NCI-H2107 treated with DMSO at 0.1 percent for 48 hours (cell line): ENCODE measurements around the gene BRPF3.
A peak's percentile ranks its signal among the peaks of the same experiment; 100 is the strongest.

Source experiments
- DNase-seq: peaks from one replicate; lab custom pipeline; 2025; ENCODE audit not compliant: unreplicated experiment; lab: John Stamatoyannopoulos, UW

The BRPF3 gene

GRCh38 chr6:36196113-36196879 is at the start of gene BRPF3:
BRPF3 (plus strand) TSS chr6:36196744; CDS start chr6:36200323, 3,579 bp downstream.
- DNase-seq = peak; percentile 3

DNA sequence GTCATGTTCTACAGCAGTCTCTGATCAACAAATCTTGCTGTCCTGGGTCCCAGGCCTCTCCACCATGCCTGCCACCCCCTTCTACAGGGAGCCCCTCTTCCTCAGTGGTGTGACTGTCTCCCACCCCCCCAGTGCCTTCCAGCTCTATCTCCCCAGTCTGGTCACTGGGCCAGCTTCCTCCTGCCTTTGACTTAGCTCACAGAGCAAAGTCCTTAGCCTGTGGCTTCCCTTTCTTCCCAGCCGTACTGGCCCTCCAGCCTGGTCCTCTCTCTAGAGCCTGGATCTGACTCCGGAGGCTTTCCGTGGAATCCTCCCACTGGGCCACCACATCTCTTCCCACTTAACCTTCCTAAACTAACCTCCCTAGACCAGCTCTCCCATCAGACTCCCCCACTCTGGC is 49.2 kb upstream of the BRPF3 start:
- DNase-seq = no peak

- DNase-seq = no peak
Measured at GRCh38 chr6:36149476-36149875, 47.1 kb upstream of the BRPF3 start.

GRCh38 chr6:36150283-36150682 is 46.3 kb upstream of the BRPF3 start:
- DNase-seq = no peak

- no peak for DNase-seq
Measured at GRCh38 chr6:36154286-36154685, 42.3 kb upstream of the BRPF3 start.

DNA sequence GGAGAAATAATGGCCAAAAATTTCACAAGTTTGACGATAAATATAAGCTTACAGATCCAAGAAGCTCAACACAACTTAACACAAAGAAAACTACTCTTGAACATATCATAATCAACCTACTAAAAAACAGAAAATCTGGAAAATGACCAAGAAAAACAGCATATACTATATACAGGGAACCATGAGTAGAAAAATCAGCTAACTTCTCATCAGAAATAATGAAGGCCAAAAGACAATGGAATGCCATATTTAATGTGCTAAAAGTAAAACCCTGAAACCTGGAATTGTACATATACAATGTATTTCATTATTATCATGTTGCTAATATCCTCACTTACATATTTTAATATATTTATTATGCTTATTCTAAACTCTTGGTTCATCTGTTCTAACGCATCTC is 40.9 kb upstream of the BRPF3 start:
- DNase-seq = no peak

- DNase-seq = no peak
Measured at GRCh38 chr6:36160147-36160760, 36.3 kb upstream of the BRPF3 start.

DNA sequence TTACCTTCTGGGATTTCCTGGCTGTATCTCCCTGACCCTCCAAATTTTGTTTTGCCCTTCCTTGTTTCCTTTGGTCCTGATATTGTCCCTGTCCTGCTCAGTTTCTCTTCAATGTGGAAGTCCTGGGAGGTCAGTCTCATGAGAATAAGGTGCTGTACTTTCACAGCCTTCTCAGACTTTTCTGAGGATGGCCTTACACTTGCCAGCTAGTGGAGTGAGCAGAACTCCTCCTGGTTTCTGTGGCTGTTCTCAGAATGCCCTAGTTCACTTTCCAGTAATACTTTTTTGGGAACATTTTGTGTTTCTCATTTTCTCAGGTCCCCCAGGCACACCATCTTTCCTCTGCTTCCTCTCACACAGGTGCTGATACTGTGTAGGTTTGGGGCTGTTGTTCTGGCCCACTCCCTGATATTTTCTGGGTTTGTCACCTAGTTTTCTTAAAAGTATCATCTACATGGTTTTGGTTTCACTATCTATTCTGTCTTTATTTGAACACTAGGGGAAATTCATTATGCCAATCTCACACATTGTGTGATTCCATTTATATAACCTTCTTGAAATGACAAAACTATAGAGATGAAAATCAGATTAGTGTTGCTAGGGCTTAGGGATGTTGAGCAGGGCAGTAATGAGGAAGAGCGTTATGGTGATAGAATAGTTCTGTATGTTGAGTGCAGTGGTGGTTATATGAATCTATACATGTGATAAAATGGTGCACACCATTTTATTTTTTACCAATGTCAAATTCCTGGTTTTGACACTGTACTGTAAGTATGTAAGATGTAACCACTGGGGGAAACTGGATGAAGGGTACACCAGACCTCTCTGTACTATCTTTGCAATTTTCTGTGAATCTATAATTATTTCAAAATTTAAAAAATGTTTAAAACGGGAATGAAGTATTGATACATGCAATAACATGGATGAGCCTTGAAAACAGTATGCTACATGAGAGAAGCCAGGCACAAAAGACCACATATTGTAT is 27.2 kb upstream of the BRPF3 start:
- no peak for DNase-seq

- no peak for DNase-seq
Measured at GRCh38 chr6:36170704-36171103, 25.8 kb upstream of the BRPF3 start.

GRCh38 chr6:36171573-36171972 is 25.0 kb upstream of the BRPF3 start:
- DNase-seq = no peak

- DNase-seq = no peak
Measured at GRCh38 chr6:36177166-36177565, 19.4 kb upstream of the BRPF3 start.

GRCh38 chr6:36178544-36178943 is 18.0 kb upstream of the BRPF3 start:
- DNase-seq = no peak

DNA sequence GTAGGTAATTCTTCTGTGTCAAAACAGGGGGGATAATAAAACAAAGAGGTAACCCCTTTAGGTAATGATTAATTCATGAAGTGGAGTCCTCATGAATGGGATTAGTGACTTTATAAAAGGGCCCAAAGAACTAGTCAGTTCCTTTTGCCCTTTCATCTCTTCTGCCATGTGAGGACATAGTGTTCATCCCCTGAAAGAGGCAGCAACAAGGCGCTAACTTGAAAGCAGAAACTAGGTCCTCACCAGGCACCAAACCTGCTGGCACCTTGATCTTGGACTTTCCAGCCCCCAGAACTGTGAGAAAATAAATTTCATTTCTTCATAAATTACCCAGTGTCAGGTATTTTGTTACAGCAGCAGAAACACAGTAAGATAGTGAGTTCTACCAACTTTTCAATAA is 16.4 kb upstream of the BRPF3 start:
- DNase-seq = no peak

DNA sequence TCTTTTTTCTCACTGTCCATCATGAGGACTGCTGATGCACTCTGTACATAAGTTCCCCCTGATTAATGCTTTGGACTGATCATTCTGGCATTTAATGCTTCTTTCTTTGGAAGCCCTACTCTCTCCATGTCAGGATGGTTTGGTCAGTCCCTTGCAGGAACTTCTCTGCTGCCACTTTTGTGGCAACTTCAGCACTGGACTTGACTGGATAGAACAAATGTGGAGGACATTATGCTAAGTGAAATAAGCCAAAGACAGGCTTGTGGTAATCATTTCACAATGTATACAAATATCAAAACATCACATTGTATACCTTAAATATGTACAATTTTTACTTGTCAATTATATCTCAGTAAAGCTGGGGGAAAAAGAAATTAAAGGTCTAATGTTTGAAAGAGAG is 12.2 kb upstream of the BRPF3 start:
- no peak for DNase-seq

GRCh38 chr6:36186199-36186598 is 10.3 kb upstream of the BRPF3 start:
- DNase-seq = no peak

GRCh38 chr6:36187446-36187845 is 9.1 kb upstream of the BRPF3 start:
- no peak for DNase-seq

- no peak for DNase-seq
Measured at GRCh38 chr6:36195471-36196112, 952 bp upstream of the BRPF3 start.

- DNase-seq = peak; percentile 72
Measured at GRCh38 chr6:36196880-36197548, 470 bp downstream of the BRPF3 start.

GRCh38 chr6:36197739-36198221 is 1.2 kb downstream of the BRPF3 start:
- DNase-seq = no peak

GRCh38 chr6:36198986-36199385 is 2.4 kb downstream of the BRPF3 start:
- no peak for DNase-seq
